ENCODE measurements around the gene GORASP1.

- TF ChIP-seq CTCF (IDR thresholded peaks at IDR 0.05), result no peak
- no peak for TF ChIP-seq TCF7L2 (IDR thresholded peaks at IDR 0.05; ENCODE audit: low read depth, low read length)
Measured at GRCh38 chr3:39064646-39065045, 42.8 kb downstream of the GORASP1 start.
